Fibroblast of lung (primary cell): ENCODE measurements around the gene ZNF516.

Experiments
- CTCF ChIP-seq, 2 donors: IDR thresholded peaks in 1 of 2; conservative IDR thresholded peaks in 1 of 2; 1 replicate in 1 of 2; 2 replicates in 1 of 2; pipeline ENCODE4 v1.5.1; 2011 to 2012; ENCODE audit warnings: low read length in 2 of 2, control low read depth in 1 of 2, inconsistent platforms in 1 of 2, low read depth in 1 of 2, mild to moderate bottlenecking in 1 of 2
- EZH2 ChIP-seq: IDR thresholded peaks from 2 replicates; pipeline ENCODE4 v1.5.1; 2012; ENCODE audit warnings: low read length, control low read depth, mild to moderate bottlenecking; ENCODE audit errors: missing control alignments

GRCh38 chr18:76530846-76531245 lies 35.8 kb upstream of the ZNF516 start:
- TF ChIP-seq CTCF (conservative IDR thresholded peaks at IDR 0.05 in 1 of 2, IDR thresholded peaks at IDR 0.05 in 1 of 2; ENCODE audit: low read depth in 1 of 2, low read length in 2 of 2) (no peak), EZH2 (no peak)
